Measurements from ENCODE around the gene ZNF710. TPM values are rescaled to one million over a fixed set of nuclear protein-coding genes. Genes with fewer than 3 reads are reported as not detected.
A peak's percentile ranks its signal among the peaks of the same experiment; 100 is the strongest.

ZNF710 gene
- total RNA-seq, 1 donor from 2014 or later, result 5.4 TPM

- no peak for ATAC-seq
- no peak for DNase-seq (ENCODE audit: missing footprints)
- intact Hi-C loops (cut with DNase I), result no loop called here
Measured at GRCh38 chr15:90084876-90085423, 83.8 kb downstream of the ZNF710 start.

GRCh38 chr15:90085565-90085964, 84.4 kb downstream of the ZNF710 start:
- intact Hi-C loops (cut with DNase I), result no loop called here
- no peak for DNase-seq (ENCODE audit: missing footprints)
- ATAC-seq, result no peak

GRCh38 chr15:90086868-90087268, 85.7 kb downstream of the ZNF710 start:
- intact Hi-C loops (cut with DNase I), result no loop called here
- DNase-seq (ENCODE audit: missing footprints), result no peak

GRCh38 chr15:90087454-90088154, 86.5 kb downstream of the ZNF710 start:
- no peak for DNase-seq (ENCODE audit: missing footprints)
- intact Hi-C loops (cut with DNase I), result no loop called here
- no peak for ATAC-seq

More at GRCh38 chr15:90086868-90087268, 85.7 kb downstream of the ZNF710 start:
- ATAC-seq, result no peak

GRCh38 chr15:90090226-90090848, 89.2 kb downstream of the ZNF710 start:
- DNase-seq (ENCODE audit: missing footprints), result no peak
- no peak for ATAC-seq
- intact Hi-C loops (cut with DNase I), result no loop called here

- no peak for ATAC-seq
- intact Hi-C loops (cut with DNase I), result no loop called here
- no peak for DNase-seq (ENCODE audit: missing footprints)
Measured at GRCh38 chr15:90091156-90091931, 90.2 kb downstream of the ZNF710 start.

GRCh38 chr15:90095521-90095959, 94.4 kb downstream of the ZNF710 start:
- intact Hi-C loops (cut with DNase I), result no loop called here

GRCh38 chr15:90097475-90097874, 96.4 kb downstream of the ZNF710 start:
- no peak for ATAC-seq
- no peak for DNase-seq (ENCODE audit: missing footprints)
- intact Hi-C loops (cut with DNase I), result no loop called here

More at GRCh38 chr15:90095521-90095959, 94.4 kb downstream of the ZNF710 start:
- DNase-seq (ENCODE audit: missing footprints), result no peak
- ATAC-seq, result peak; percentile 14

- ATAC-seq (no peak), DNase-seq (ENCODE audit: missing footprints) (no peak)
- intact Hi-C loops (cut with DNase I), result no loop called here
Measured at GRCh38 chr15:90099072-90099867, 98.1 kb downstream of the ZNF710 start.

- intact Hi-C loops (cut with DNase I), result loop anchor here (5.0 kb wide), 1 partner anchor 132 kb away; the partner anchor contains the start of genes CIB1 and GDPGP1
- ATAC-seq, result no peak
Measured at GRCh38 chr15:90099868-90100831, 99.0 kb downstream of the ZNF710 start.

GRCh38 chr15:90101130-90101968, 100.2 kb downstream of the ZNF710 start:
- intact Hi-C loops (cut with DNase I), result loop anchor here (5.0 kb wide), 1 partner anchor 131 kb away; the partner anchor contains the start of genes CIB1 and GDPGP1
- DNase-seq (ENCODE audit: missing footprints), result peak; percentile 85
- peak; percentile 32 for ATAC-seq

More at GRCh38 chr15:90099868-90100831, 99.0 kb downstream of the ZNF710 start:
- no peak for DNase-seq (ENCODE audit: missing footprints)

GRCh38 chr15:90101969-90102890, 101.1 kb downstream of the ZNF710 start, which contains the start of gene IDH2:
Gene IDH2 (minus strand): TSS chr15:90102468. CDS start chr15:90102390, 78 bp downstream.
- intact Hi-C loops (cut with DNase I), result loop anchor here (5.0 kb wide), 1 partner anchor 130 kb away; the partner anchor contains the start of genes CIB1 and GDPGP1
- ATAC-seq, result peak; percentile 84

GRCh38 chr15:90103701-90104329, 102.7 kb downstream of the ZNF710 start:
- ATAC-seq (peak; percentile 27), DNase-seq (ENCODE audit: missing footprints) (no peak)
- intact Hi-C loops (cut with DNase I), result loop anchor here (5.0 kb wide), 1 partner anchor 128 kb away; the partner anchor contains the start of genes CIB1 and GDPGP1

More at GRCh38 chr15:90101969-90102890, 101.1 kb downstream of the ZNF710 start, which contains the start of gene IDH2:
- DNase-seq (ENCODE audit: missing footprints), result peak; percentile 91

- DNase-seq (ENCODE audit: missing footprints), result no peak
- intact Hi-C loops (cut with DNase I), result loop anchor here (5.0 kb wide), 1 partner anchor 128 kb away; the partner anchor contains the start of genes CIB1 and GDPGP1
Measured at GRCh38 chr15:90104551-90104950, 103.4 kb downstream of the ZNF710 start.

More at GRCh38 chr15:90104551-90104950, 103.4 kb downstream of the ZNF710 start:
- no peak for ATAC-seq
